SU-DHL-6 (cell line): Measurements from ENCODE around the gene RIN3.

Experiments used
- H2AFZ ChIP-seq: fragments of 200-600 bp; sonication (generic); 2 replicates; pipeline ENCODE4 v1.6.1; 2014; ENCODE audit warnings: low read depth, mild to moderate bottlenecking, moderate library complexity, mixed read lengths, antibody characterized with exemption, low read length; ENCODE audit not compliant: severe bottlenecking
- H3F3A ChIP-seq: fragments of 200-600 bp; shearing (Covaris generic); 2 replicates; pipeline ENCODE4 v1.6.0; 2016; ENCODE audit warnings: antibody characterized with exemption, mild to moderate bottlenecking; ENCODE audit not compliant: insufficient read depth
- H3K27ac ChIP-seq: fragments of 200-600 bp; sonication (generic); 2 replicates; pipeline ENCODE4 v1.5.1; 2016; ENCODE audit warnings: low read depth, mild to moderate bottlenecking, low read length, moderate library complexity, mixed read lengths
- H3K27me3 ChIP-seq: fragments of 200-600 bp; sonication (generic), shearing (Covaris generic); 2 replicates; pipeline ENCODE4 v1.6.0; 2014; ENCODE audit warnings: mild to moderate bottlenecking, low read length
- H3K36me3 ChIP-seq: fragments of 200-600 bp; sonication (generic); 2 replicates; pipeline ENCODE4 v1.6.1; 2014; ENCODE audit warnings: mild to moderate bottlenecking, low read length, mixed read lengths
- H3K4me2 ChIP-seq: fragments of 300-600, 200-600 bp; shearing (Covaris generic), sonication (generic); 2 replicates; pipeline ENCODE4 v1.6.0; 2014; ENCODE audit warnings: low read length, low read depth, mild to moderate bottlenecking; ENCODE audit not compliant: poor library complexity, severe bottlenecking
- H3K4me3 ChIP-seq: fragments of 200-600 bp; sonication (generic); 2 replicates; pipeline ENCODE4 v1.5.1; 2014; ENCODE audit warnings: antibody characterized with exemption, low read length, mild to moderate bottlenecking, mixed read lengths; ENCODE audit not compliant: insufficient read depth, poor library complexity, severe bottlenecking
- H3K79me2 ChIP-seq: fragments of 200-600 bp; sonication (generic); 2 replicates; pipeline ENCODE4 v1.6.1; 2014; ENCODE audit warnings: mild to moderate bottlenecking, low read length, moderate library complexity; ENCODE audit not compliant: insufficient read depth
- H3K9ac ChIP-seq: fragments of 200-600 bp; sonication (generic); 2 replicates; pipeline ENCODE4 v1.7.0; 2014; ENCODE audit warnings: mild to moderate bottlenecking, low read length
- H3K9me2 ChIP-seq: fragments of 200-600 bp; sonication (generic); replicated peaks from 2 replicates; pipeline ENCODE4 v1.6.1; 2014; ENCODE audit warnings: low read length; ENCODE audit not compliant: insufficient read depth
- H3K9me3 ChIP-seq: fragments of 200-600 bp; sonication (generic); 2 replicates; pipeline ENCODE4 v1.6.1; 2014; ENCODE audit warnings: low read length, mixed read lengths; ENCODE audit not compliant: insufficient read depth
- H4K20me1 ChIP-seq: fragments of 200-600 bp; sonication (generic); 2 replicates; pipeline ENCODE4 v1.6.1; 2014; ENCODE audit warnings: low read depth, mild to moderate bottlenecking, antibody characterized with exemption, low read length, moderate library complexity, mixed read lengths
- EZH2phosphoT487 ChIP-seq: fragments of 200-600 bp; sonication (generic), shearing (Covaris generic); conservative IDR thresholded peaks from 2 replicates; pipeline ENCODE4 v1.6.1; 2018; ENCODE audit warnings: mild to moderate bottlenecking, antibody characterized with exemption, low read length, moderate library complexity, mixed read lengths
- TF ChIP-seq, protein P1 (sequence below): fragments of 200-600 bp; sonication (generic); IDR thresholded peaks from one replicate; pipeline ENCODE4 v1.5.1; 2017; ENCODE audit warnings: antibody characterized with exemption, mild to moderate bottlenecking, low read length, moderate library complexity; ENCODE audit not compliant: insufficient read depth, poor library complexity, severe bottlenecking

Gene RIN3

DNA sequence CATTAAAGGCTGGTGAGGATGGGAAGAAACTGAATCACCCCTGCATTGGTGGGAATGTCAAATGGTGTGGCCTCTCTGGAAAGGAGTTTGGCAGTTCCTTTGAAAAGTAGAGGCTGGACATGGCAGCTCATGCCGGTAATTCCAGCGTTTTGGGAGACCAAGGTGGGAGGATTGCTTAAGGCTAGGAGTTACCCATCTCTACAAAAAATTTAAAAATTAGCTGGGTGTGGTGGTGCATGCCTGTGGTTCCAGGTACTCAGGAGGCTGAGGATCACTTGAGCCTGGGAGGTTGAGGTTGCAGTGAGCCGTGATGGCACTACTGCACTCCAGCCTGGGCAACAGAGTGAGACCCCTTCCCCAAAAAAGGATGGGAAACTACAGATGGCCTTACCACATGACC, 93.7 kb downstream of the RIN3 start:
- Histone ChIP-seq H3F3A (no peaks in the 10 kb centered on the region), H3K27me3 (no peaks in the 10 kb centered on the region), H2AFZ (no peak overlapping the region), H4K20me1 (no peaks in the 10 kb centered on the region), H3K27ac (no peak overlapping the region), H3K36me3 (no peaks in the 10 kb centered on the region), H3K9me2 (no peaks in the 10 kb centered on the region), H3K9me3 (no peaks in the 10 kb centered on the region), H3K79me2 (no peaks in the 10 kb centered on the region), H3K4me3 (no peak overlapping the region), H3K9ac (no peak overlapping the region), H3K4me2 (no peak overlapping the region)
- no peak for TF ChIP-seq EZH2phosphoT487
- TF ChIP-seq, protein P1, sequence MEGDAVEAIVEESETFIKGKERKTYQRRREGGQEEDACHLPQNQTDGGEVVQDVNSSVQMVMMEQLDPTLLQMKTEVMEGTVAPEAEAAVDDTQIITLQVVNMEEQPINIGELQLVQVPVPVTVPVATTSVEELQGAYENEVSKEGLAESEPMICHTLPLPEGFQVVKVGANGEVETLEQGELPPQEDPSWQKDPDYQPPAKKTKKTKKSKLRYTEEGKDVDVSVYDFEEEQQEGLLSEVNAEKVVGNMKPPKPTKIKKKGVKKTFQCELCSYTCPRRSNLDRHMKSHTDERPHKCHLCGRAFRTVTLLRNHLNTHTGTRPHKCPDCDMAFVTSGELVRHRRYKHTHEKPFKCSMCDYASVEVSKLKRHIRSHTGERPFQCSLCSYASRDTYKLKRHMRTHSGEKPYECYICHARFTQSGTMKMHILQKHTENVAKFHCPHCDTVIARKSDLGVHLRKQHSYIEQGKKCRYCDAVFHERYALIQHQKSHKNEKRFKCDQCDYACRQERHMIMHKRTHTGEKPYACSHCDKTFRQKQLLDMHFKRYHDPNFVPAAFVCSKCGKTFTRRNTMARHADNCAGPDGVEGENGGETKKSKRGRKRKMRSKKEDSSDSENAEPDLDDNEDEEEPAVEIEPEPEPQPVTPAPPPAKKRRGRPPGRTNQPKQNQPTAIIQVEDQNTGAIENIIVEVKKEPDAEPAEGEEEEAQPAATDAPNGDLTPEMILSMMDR = no peak

DNA sequence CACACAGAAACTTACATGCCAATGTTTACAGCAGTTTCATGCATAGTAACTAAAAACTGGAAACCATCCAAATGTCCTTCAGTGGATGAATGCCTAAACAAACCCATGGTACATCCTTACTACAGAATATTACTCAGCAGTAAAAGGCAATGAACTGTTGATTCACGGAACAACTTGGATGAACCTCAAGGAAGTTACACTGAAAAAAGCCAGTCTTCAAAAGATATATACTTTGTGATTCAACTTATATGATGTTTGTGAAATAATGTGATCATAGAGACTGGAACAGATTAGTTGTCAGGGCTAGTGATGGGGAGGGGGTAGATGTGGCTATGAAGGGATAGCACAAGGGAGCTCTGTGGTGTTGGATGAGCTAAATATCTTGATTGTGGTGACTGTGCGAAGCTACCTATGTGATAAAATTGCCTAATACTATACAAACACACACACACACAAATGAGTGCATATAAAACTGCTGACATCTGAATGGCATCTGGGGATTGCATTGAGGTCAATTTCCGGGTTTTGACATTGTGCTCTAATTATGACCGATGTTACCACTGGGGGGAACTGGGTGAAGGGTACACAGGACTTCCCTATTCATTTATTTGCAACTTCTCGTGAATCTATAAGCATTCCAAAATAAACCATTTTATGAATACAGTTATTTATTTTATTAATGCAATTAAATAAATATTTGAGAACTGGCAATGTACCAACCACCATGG, 94.3 kb downstream of the RIN3 start:
- H3K4me3 ChIP-seq = no peak overlapping the region
- H3K36me3 ChIP-seq = no peaks in the 10 kb centered on the region
- H3K27me3 ChIP-seq = no peaks in the 10 kb centered on the region
- H3K27ac ChIP-seq = no peak overlapping the region
- no peaks in the 10 kb centered on the region for H3K79me2 ChIP-seq
- H3K9me3 ChIP-seq = no peaks in the 10 kb centered on the region
- H3K4me2 ChIP-seq = no peak overlapping the region
- no peaks in the 10 kb centered on the region for H4K20me1 ChIP-seq
- H2AFZ ChIP-seq = no peak overlapping the region
- no peak for TF ChIP-seq EZH2phosphoT487
- TF ChIP-seq, protein P1 = no peak
- no peaks in the 10 kb centered on the region for H3K9me2 ChIP-seq
- no peaks in the 10 kb centered on the region for H3F3A ChIP-seq
- H3K9ac ChIP-seq = no peak overlapping the region

DNA sequence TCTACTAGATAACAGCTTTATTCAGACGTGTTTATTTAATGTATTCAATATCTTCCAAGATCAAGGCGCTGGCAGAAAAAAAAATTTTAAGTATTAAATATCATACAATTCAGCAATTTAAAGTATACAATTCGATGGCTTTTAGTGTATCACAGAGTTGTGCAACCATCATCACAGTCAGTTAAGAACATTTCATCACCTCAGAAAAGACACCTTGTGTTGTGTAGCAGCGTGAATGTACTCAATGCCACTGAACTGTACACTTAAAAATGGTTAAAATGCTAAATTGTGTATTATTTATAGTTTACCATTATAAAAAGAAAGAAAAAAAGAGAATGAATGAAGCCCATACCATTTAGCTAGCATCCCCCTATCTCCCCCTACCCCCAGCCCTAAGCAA, 96.4 kb downstream of the RIN3 start:
- TF ChIP-seq, protein P1 = no peak
- TF ChIP-seq EZH2phosphoT487 = no peak
- Histone ChIP-seq H3K9me3 (no peaks in the 10 kb centered on the region), H2AFZ (no peak overlapping the region), H3K27me3 (no peaks in the 10 kb centered on the region), H3K9me2 (no peaks in the 10 kb centered on the region), H3K4me3 (no peak overlapping the region), H3K4me2 (no peak overlapping the region), H3K36me3 (no peaks in the 10 kb centered on the region), H3K79me2 (no peaks in the 10 kb centered on the region), H3K9ac (no peak overlapping the region), H4K20me1 (no peaks in the 10 kb centered on the region), H3F3A (no peaks in the 10 kb centered on the region), H3K27ac (no peak overlapping the region)
